HepG2 (cell line): ENCODE results near the gene MYO5B. TPM values are rescaled to one million over a fixed set of nuclear protein-coding genes. Genes with fewer than 3 reads are reported as not detected.

Experiments used
- ATAC-seq: fragments of 200-7000 bp; cut with Tn5 transposase; 3 replicates; pipeline ENCODE4 v1.9.1; 2020; ENCODE audit warnings: mild to moderate bottlenecking, moderate library complexity
- BruUV-seq: library from RNA; stranded (reverse); fragments of 400-500 nt; replicated peaks from 2 replicates; lab custom pipeline; 2021; lab: Mats Ljungman, UMichigan
- CTCF ChIA-PET: fragments of 300-600 bp; formaldehyde crosslinking; extraction: SDS; loops from one replicate; lab custom pipeline; 2021; ENCODE audit warnings: low total read pairs, inconsistent platforms, low intra/inter-chr PET ratio; lab: Yijun Ruan, JAX
- POLR2A ChIA-PET: fragments of 350-600 bp; sonication (Branson Sonifier 250); formaldehyde crosslinking; loops from one replicate; lab custom pipeline; 2020; ENCODE audit warnings: antibody characterized with exemption, inconsistent platforms; lab: Yijun Ruan, JAX
- DNase-seq: peaks from one replicate; pipeline ENCODE4 v3.0.0-alpha.2; 2015; ENCODE audit warnings: low spot score
- FAIRE-seq: peaks from 3 replicates; lab custom pipeline; 2011; peaks lifted over from hg19 to GRCh38; lab: Jason Lieb, UNC
- H2AFZ ChIP-seq: one replicate; pipeline ENCODE4 v1.6.1; 2011; ENCODE audit warnings: low read length, inconsistent platforms
- H3K27ac ChIP-seq: fragments of 300-600 bp; 3 replicates; pipeline ENCODE4 v1.8.0; 2011; ENCODE audit warnings: mixed run types, mild to moderate bottlenecking, mixed read lengths, low read length, inconsistent platforms; ENCODE audit not compliant: insufficient read depth; ENCODE audit errors: extremely low read length
- H3K27me3 ChIP-seq, 2 experiments: fragments of 200-600 bp in 1 of 2; 2 replicates in 1 of 2; 3 replicates in 1 of 2; pipeline versions ENCODE4 v1.6.0 to v1.8.0; 2011; ENCODE audit warnings: low read length in 2 of 2, mild to moderate bottlenecking in 2 of 2, moderate library complexity in 2 of 2, inconsistent platforms in 1 of 2; ENCODE audit not compliant: insufficient read depth in 2 of 2, control insufficient read depth in 1 of 2
- H3K36me3 ChIP-seq, 2 experiments: fragments of 200-600 bp in 1 of 2; replicated peaks in 1 of 2; 2 replicates in 1 of 2; 3 replicates in 1 of 2; pipeline versions ENCODE4 v1.5.1 to v1.8.0; 2011; ENCODE audit warnings: low read length in 2 of 2, inconsistent platforms in 1 of 2; ENCODE audit not compliant: insufficient read depth in 2 of 2, control insufficient read depth in 1 of 2
- H3K4me1 ChIP-seq: 2 replicates; pipeline ENCODE4 v1.5.1; 2012; ENCODE audit warnings: low read length, inconsistent platforms; ENCODE audit not compliant: insufficient read depth
- H3K4me2 ChIP-seq: 2 replicates; pipeline ENCODE4 v1.6.0; 2011; ENCODE audit warnings: low read depth, low read length, inconsistent platforms
- H3K4me3 ChIP-seq, 3 experiments: fragments of 200-600 bp in 1 of 3; sonication (generic), shearing (Covaris generic) in 1 of 3; replicated peaks in 1 of 3; 2 replicates each; pipeline ENCODE4 v1.5.1; 2011 to 2016; ENCODE audit warnings: low read length in 3 of 3, inconsistent platforms in 2 of 3, low read depth in 2 of 3, mild to moderate bottlenecking in 2 of 3, control low read depth in 1 of 3, mixed read lengths in 1 of 3; ENCODE audit not compliant: insufficient read depth in 1 of 3
- H3K79me2 ChIP-seq: one replicate; pipeline ENCODE4 v1.6.1; 2011; ENCODE audit warnings: low read length, inconsistent platforms; ENCODE audit not compliant: insufficient read depth
- H3K9ac ChIP-seq: 2 replicates; pipeline ENCODE4 v1.6.0; 2011; ENCODE audit warnings: mild to moderate bottlenecking, low read depth, low read length, inconsistent platforms; ENCODE audit not compliant: insufficient read depth
- H3K9me3 ChIP-seq: 2 replicates; pipeline ENCODE4 v1.5.1; 2012; ENCODE audit warnings: mild to moderate bottlenecking, low read length
- H4K20me1 ChIP-seq: 2 replicates; pipeline ENCODE4 v1.6.0; 2011; ENCODE audit warnings: inconsistent platforms, mild to moderate bottlenecking, low read length, moderate library complexity; ENCODE audit not compliant: insufficient read depth
- AKAP8 ChIP-seq: sonication (generic); formaldehyde crosslinking; IDR thresholded peaks from 2 replicates; pipeline ENCODE4 v1.5.1; 2020; ENCODE audit warnings: mild to moderate bottlenecking, missing genetic modification reagents
- ARNTL ChIP-seq: sonication (generic); formaldehyde crosslinking; IDR thresholded peaks from 2 replicates; pipeline ENCODE4 v1.4.0; 2020; ENCODE audit warnings: mild to moderate bottlenecking, missing genetic modification reagents
- GATA4 ChIP-seq: sonication (generic); IDR thresholded peaks from 2 replicates; pipeline ENCODE4 v1.6.1; 2016; ENCODE audit warnings: antibody characterized with exemption, low read depth, borderline replicate concordance
- RBFOX2 ChIP-seq: fragments of 200-400 bp; formaldehyde crosslinking; IDR thresholded peaks from 2 replicates; pipeline ENCODE4 v1.6.1; 2017; ENCODE audit warnings: low read depth, mild to moderate bottlenecking, low read length
- THAP11 ChIP-seq: IDR thresholded peaks from 2 replicates; pipeline ENCODE4 v1.6.1; 2016; ENCODE audit warnings: missing biosample characterization, missing genetic modification reagents
- ZNF484 ChIP-seq: sonication (generic); formaldehyde crosslinking; IDR thresholded peaks from 2 replicates; pipeline ENCODE4 v1.5.1; 2020; ENCODE audit warnings: mild to moderate bottlenecking, low read depth, missing genetic modification reagents, borderline replicate concordance
- ZNF746 ChIP-seq: sonication (generic); formaldehyde crosslinking; IDR thresholded peaks from 2 replicates; pipeline ENCODE4 v1.8.0; 2022; ENCODE audit warnings: mild to moderate bottlenecking, missing genetic modification reagents
- ZNF781 ChIP-seq: sonication (generic); formaldehyde crosslinking; IDR thresholded peaks from 2 replicates; pipeline ENCODE4 v1.5.1; 2020; ENCODE audit warnings: borderline replicate concordance, mild to moderate bottlenecking, missing genetic modification reagents; ENCODE audit errors: not compliant biosample characterization
- WGBS: methylation state at CpG from one replicate; pipeline ENCODE4 v1.1.6; 2017; ENCODE audit warnings: low lambda C conversion rate; 5-methylcytosine and 5-hydroxymethylcytosine counted together
- in situ Hi-C: cut with HindIII; loops from 2 replicates; pipeline ENCODE4 v1.10.0; 2017; ENCODE audit warnings: low pct_unique_long_range_greater_than_20kb; ENCODE audit not compliant: extremely low pct_ligation_motif_present
- intact Hi-C: fragments of 100-400 bp; cut with micrococcal nuclease; formaldehyde crosslinking; loops from one replicate; pipeline ENCODE4 v1.10.0; 2022; ENCODE audit not compliant: unreplicated experiment
- polyA plus RNA-seq, 8 experiments: library from polyadenylated mRNA; depleted of rRNA in 3 of 8; stranded (reverse) in 7 of 8; unstranded in 1 of 8; fragments of >200 nt; fragmentation: Illumina TruSeq in 4 of 8; extraction: Trizol in 4 of 8; gene quantifications; 2 replicates each; pipeline versions ENCODE4 v1.2.1 to v1.2.3, GENCODE V29; 2011 to 2016; ENCODE audit warnings: low read depth in 4 of 8, missing spikeins in 1 of 8, mixed read lengths in 1 of 8; ENCODE audit not compliant: insufficient read depth in 1 of 8
- total RNA-seq, 5 experiments: library from RNA; depleted of rRNA; stranded (reverse); fragments of >200 nt; fragmentation: Illumina TruSeq; extraction: Trizol; gene quantifications; 2 replicates each; pipeline ENCODE4 v1.2.3, GENCODE V29; 2016; ENCODE audit warnings: low read depth in 1 of 5
- TF ChIP-seq, protein P1 (sequence below): sonication (generic); formaldehyde crosslinking; IDR thresholded peaks from 2 replicates; pipeline ENCODE4 v1.4.0; 2020; ENCODE audit warnings: missing genetic modification reagents
- TF ChIP-seq, protein P2 (sequence below): sonication (generic); formaldehyde crosslinking; IDR thresholded peaks from 2 replicates; pipeline ENCODE4 v1.5.0; 2020; ENCODE audit warnings: mild to moderate bottlenecking, missing genetic modification reagents, moderate library complexity

MYO5B gene
- total and polyA plus RNA-seq, 2 of the 13 experiments (the other 11 are each of a cell fraction or from before 2014, with no cell fraction given) = 13.1 to 24.0 TPM

DNA sequence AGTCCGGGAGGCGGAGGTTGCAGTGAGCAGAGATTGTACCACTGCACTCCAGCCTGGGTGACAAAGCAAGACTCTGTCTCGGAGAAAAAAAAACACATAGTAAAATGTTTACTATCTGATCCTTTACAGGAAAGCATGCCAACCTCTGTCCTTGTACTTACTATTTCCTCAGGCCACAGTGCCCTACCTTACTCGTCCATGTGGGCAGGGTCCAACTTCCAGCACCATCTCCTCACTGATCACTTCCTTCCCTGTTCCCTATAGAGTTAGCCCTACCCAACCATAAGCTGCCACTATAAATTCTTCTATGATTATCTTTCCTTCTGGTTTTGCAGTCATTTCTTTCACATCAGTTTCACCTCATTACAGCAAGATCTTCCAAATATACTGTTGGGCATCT, 136.2 kb downstream of the MYO5B start:
- H3K9me3 ChIP-seq = no peaks in the 10 kb centered on the region
- intact Hi-C loops = no loop called here
- H3K9ac ChIP-seq = no peak overlapping the region
- POLR2A ChIA-PET = no interaction called here
- H3K27ac ChIP-seq = no peak overlapping the region
- ATAC-seq (no peak), DNase-seq (no peak), FAIRE-seq (no peak)
- H3K79me2 ChIP-seq = no peaks in the 10 kb centered on the region
- H4K20me1 ChIP-seq = no peaks in the 10 kb centered on the region
- CTCF ChIA-PET = interaction anchor here (2.4 kb wide), 1 partner anchor 145 kb away, joined by 7 read pairs; no protein-coding TSS in a partner anchor
- H3K4me1 ChIP-seq = peaks cover 31% of the 10 kb centered on the region
- no TSS peak for BruUV-seq
- no peak overlapping the region for H3K4me2 ChIP-seq
- H3K4me3 ChIP-seq = no peak overlapping the region
- no peaks in the 10 kb centered on the region for H3K27me3 ChIP-seq
- in situ Hi-C loops = loop anchor here (5.0 kb wide), 1 partner anchor 139 kb away; the partner anchor contains the start of gene MYO5B
- WGBS = 91% methylated on average over 4 of the region's 4 CpGs
- no peak overlapping the region for H2AFZ ChIP-seq
- TF ChIP-seq ZNF746 (no peak), THAP11 (CRISPR knock-in tag) (no peak), AKAP8 (CRISPR knock-in tag) (no peak), ZNF781 (no peak), RBFOX2 (no peak), ZNF484 (CRISPR knock-in tag) (no peak), ARNTL (no peak), GATA4 (no peak)
- TF ChIP-seq, protein P1, sequence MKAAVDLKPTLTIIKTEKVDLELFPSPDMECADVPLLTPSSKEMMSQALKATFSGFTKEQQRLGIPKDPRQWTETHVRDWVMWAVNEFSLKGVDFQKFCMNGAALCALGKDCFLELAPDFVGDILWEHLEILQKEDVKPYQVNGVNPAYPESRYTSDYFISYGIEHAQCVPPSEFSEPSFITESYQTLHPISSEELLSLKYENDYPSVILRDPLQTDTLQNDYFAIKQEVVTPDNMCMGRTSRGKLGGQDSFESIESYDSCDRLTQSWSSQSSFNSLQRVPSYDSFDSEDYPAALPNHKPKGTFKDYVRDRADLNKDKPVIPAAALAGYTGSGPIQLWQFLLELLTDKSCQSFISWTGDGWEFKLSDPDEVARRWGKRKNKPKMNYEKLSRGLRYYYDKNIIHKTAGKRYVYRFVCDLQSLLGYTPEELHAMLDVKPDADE (CRISPR knock-in tag) = no peak
- TF ChIP-seq, protein P2, sequence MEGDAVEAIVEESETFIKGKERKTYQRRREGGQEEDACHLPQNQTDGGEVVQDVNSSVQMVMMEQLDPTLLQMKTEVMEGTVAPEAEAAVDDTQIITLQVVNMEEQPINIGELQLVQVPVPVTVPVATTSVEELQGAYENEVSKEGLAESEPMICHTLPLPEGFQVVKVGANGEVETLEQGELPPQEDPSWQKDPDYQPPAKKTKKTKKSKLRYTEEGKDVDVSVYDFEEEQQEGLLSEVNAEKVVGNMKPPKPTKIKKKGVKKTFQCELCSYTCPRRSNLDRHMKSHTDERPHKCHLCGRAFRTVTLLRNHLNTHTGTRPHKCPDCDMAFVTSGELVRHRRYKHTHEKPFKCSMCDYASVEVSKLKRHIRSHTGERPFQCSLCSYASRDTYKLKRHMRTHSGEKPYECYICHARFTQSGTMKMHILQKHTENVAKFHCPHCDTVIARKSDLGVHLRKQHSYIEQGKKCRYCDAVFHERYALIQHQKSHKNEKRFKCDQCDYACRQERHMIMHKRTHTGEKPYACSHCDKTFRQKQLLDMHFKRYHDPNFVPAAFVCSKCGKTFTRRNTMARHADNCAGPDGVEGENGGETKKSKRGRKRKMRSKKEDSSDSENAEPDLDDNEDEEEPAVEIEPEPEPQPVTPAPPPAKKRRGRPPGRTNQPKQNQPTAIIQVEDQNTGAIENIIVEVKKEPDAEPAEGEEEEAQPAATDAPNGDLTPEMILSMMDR (CRISPR knock-in tag) = no peak
- H3K36me3 ChIP-seq = 0 out of 5 replicates have a peak, but pooled peaks cover 0 to 6% of the 10 kb centered on the region in 2 experiments
